ENCODE results near the gene FSCN2.
"Not testable (repeated sequence)": the region's sequence is repeated elsewhere in the genome, so short reads cannot be mapped to it uniquely, and the experiment has no call there.

FSCN2 gene

DNA sequence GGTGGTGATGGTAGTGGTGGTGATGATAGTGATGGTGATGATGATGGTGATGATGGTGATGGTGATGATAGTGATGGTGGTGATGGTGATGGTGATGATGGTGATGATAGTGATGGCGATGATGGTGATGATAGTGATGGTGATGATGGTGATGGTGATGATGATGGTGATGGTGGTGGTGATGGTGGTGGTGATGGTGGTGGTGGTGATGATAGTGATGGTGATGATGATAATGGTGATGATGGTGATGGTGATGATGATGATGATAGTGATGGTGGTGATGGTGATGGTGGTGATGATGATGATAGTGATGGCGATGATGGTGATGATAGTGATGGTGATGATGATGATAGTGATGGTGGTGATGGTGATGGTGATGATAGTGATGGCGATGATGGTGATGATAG, 3.8 kb downstream of the FSCN2 start:
- H3K27me3 ChIP-seq (ENCODE audit: insufficient read depth, low read length, poor library complexity); H3K4me1 ChIP-seq (ENCODE audit: control insufficient read depth, low read depth, low read length); H3K79me1 ChIP-seq (ENCODE audit: low read length); H3K4me2 ChIP-seq (ENCODE audit: low read length); H3K56ac ChIP-seq (ENCODE audit: low read length); H2BK15ac ChIP-seq (replicated peaks; ENCODE audit: low read depth); H4K5ac ChIP-seq (ENCODE audit: low read length); H3K9ac ChIP-seq (ENCODE audit: low read length); H3K79me2 ChIP-seq (ENCODE audit: control insufficient read depth, insufficient read depth, low read length); H3K18ac ChIP-seq (ENCODE audit: low read length); H3K27ac ChIP-seq (ENCODE audit: low read depth, low read length); H3K36me3 ChIP-seq (ENCODE audit: control insufficient read depth, insufficient read depth, low read length); H2BK5ac ChIP-seq (ENCODE audit: low read length); DNase-seq; H3K4me3 ChIP-seq (ENCODE audit: low read length); H4K8ac ChIP-seq (ENCODE audit: low read depth, low read length); H3K23ac ChIP-seq (ENCODE audit: low read length); H3K4ac ChIP-seq (ENCODE audit: low read depth, low read length); H2AK5ac ChIP-seq (ENCODE audit: low read length); H2BK120ac ChIP-seq (ENCODE audit: low read depth, low read length): not testable (repeated sequence)
- WGBS (ENCODE audit: extremely low coverage, insufficient coverage, low lambda C conversion rate) = no CpG with 5 or more reads among the region's 3 CpGs

- no peak overlapping the region for H3K27ac ChIP-seq (ENCODE audit: low read depth, low read length)
These were observed 4.5 kb downstream of the FSCN2 start for GRCh38 chr17:81532490-81533287.

GRCh38 chr17:81533339-81534141, 5.4 kb downstream of the FSCN2 start:
- Histone ChIP-seq H3K56ac (ENCODE audit: low read length) (no peak overlapping the region), H3K79me1 (ENCODE audit: low read length) (no peaks in the 10 kb centered on the region), H3K27ac (ENCODE audit: low read depth, low read length) (no peak overlapping the region), H3K36me3 (ENCODE audit: control insufficient read depth, insufficient read depth, low read length) (no peaks in the 10 kb centered on the region), H3K9ac (ENCODE audit: low read length) (no peak overlapping the region), H3K18ac (ENCODE audit: low read length) (no peak overlapping the region), H4K5ac (ENCODE audit: low read length) (no peak overlapping the region), H2AK5ac (ENCODE audit: low read length) (no peak overlapping the region), H3K79me2 (ENCODE audit: control insufficient read depth, insufficient read depth, low read length) (no peaks in the 10 kb centered on the region), H2BK120ac (ENCODE audit: low read depth, low read length) (no peak overlapping the region), H3K27me3 (ENCODE audit: insufficient read depth, low read length, poor library complexity) (peaks cover 5% of the 10 kb centered on the region), H4K8ac (ENCODE audit: low read depth, low read length) (no peak overlapping the region), H3K4me3 (ENCODE audit: low read length) (no peak overlapping the region), H2BK5ac (ENCODE audit: low read length) (no peak overlapping the region), H3K4me2 (ENCODE audit: low read length) (no peak overlapping the region), H3K4ac (ENCODE audit: low read depth, low read length) (no peak overlapping the region), H3K23ac (ENCODE audit: low read length) (no peak overlapping the region), H3K4me1 (ENCODE audit: control insufficient read depth, low read depth, low read length) (peaks cover 2% of the 10 kb centered on the region), H2BK15ac (replicated peaks; ENCODE audit: low read depth) (no peak overlapping the region)
- WGBS (ENCODE audit: extremely low coverage, insufficient coverage, low lambda C conversion rate) = no CpG with 5 or more reads among the region's 21 CpGs
- DNase-seq = no peak

More at GRCh38 chr17:81532490-81533287, 4.5 kb downstream of the FSCN2 start:
- Histone ChIP-seq H3K4ac (ENCODE audit: low read depth, low read length) (no peak overlapping the region), H4K8ac (ENCODE audit: low read depth, low read length) (no peak overlapping the region), H3K36me3 (ENCODE audit: control insufficient read depth, insufficient read depth, low read length) (no peaks in the 10 kb centered on the region), H3K56ac (ENCODE audit: low read length) (no peak overlapping the region), H3K27me3 (ENCODE audit: insufficient read depth, low read length, poor library complexity) (peaks cover 5% of the 10 kb centered on the region), H2BK120ac (ENCODE audit: low read depth, low read length) (no peak overlapping the region), H3K23ac (ENCODE audit: low read length) (no peak overlapping the region), H3K9ac (ENCODE audit: low read length) (no peak overlapping the region), H3K79me1 (ENCODE audit: low read length) (no peaks in the 10 kb centered on the region), H2BK5ac (ENCODE audit: low read length) (no peak overlapping the region), H2BK15ac (replicated peaks; ENCODE audit: low read depth) (no peak overlapping the region), H2AK5ac (ENCODE audit: low read length) (no peak overlapping the region), H4K5ac (ENCODE audit: low read length) (no peak overlapping the region), H3K4me1 (ENCODE audit: control insufficient read depth, low read depth, low read length) (peaks cover 2% of the 10 kb centered on the region), H3K79me2 (ENCODE audit: control insufficient read depth, insufficient read depth, low read length) (no peaks in the 10 kb centered on the region), H3K4me2 (ENCODE audit: low read length) (no peak overlapping the region), H3K18ac (ENCODE audit: low read length) (no peak overlapping the region), H3K4me3 (ENCODE audit: low read length) (no peak overlapping the region)
- no peak for DNase-seq
- no CpG with 5 or more reads among the region's 11 CpGs for WGBS (ENCODE audit: extremely low coverage, insufficient coverage, low lambda C conversion rate)

DNA sequence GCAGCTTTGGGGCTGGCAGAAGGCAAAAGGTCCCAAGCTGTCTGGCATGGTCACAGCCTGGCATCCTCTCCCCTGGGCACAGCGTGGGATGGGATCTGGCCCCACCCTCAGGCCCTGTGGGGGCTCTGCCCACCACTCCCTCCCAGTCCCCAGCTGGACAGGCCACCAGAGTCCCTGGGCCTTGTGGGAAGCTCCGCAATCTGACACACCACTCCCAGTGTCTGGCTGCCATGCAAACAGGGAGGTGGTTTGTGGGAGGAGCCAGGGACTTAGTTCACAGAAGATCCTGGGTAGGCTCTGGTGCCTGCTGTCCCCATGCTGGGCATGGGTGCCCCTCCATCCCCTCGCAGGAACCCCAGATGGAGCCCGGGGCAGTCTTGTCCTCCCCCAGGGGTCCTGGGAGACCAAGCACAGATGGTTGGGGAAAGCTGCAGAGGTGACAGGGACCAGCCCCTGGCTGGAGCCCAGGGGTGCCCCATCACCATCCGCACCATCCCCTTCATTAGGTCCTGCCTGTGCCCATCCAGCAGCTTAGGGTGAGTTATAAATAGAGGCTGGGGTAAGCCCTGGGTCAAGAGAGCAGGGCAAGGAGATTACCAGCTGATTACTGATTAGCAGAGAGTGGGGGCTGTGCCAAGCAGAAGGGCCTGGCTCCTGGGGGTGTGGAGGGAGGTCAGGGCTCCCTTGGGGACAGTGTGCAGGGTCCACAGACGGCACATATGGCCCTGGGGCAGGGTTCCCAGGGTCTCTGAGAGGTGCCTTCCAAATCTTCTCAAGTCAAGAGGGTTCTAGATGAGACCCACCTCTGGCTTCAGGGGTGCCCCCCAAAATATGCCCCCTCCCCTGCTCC, 6.2 kb downstream of the FSCN2 start:
- no peak overlapping the region for H2AK5ac ChIP-seq (ENCODE audit: low read length)
- peaks cover 2% of the 10 kb centered on the region for H3K4me1 ChIP-seq (ENCODE audit: control insufficient read depth, low read depth, low read length)
- no peak overlapping the region for H3K23ac ChIP-seq (ENCODE audit: low read length)
- H3K27ac ChIP-seq (ENCODE audit: low read depth, low read length) = no peak overlapping the region
- H3K79me2 ChIP-seq (ENCODE audit: control insufficient read depth, insufficient read depth, low read length) = no peaks in the 10 kb centered on the region
- H4K5ac ChIP-seq (ENCODE audit: low read length) = no peak overlapping the region
- no peak for DNase-seq
- H3K4ac ChIP-seq (ENCODE audit: low read depth, low read length) = no peak overlapping the region
- H4K8ac ChIP-seq (ENCODE audit: low read depth, low read length) = no peak overlapping the region
- H3K4me2 ChIP-seq (ENCODE audit: low read length) = no peak overlapping the region
- no peaks in the 10 kb centered on the region for H3K36me3 ChIP-seq (ENCODE audit: control insufficient read depth, insufficient read depth, low read length)
- no CpG with 5 or more reads among the region's 6 CpGs for WGBS (ENCODE audit: extremely low coverage, insufficient coverage, low lambda C conversion rate)
- no peak overlapping the region for H2BK120ac ChIP-seq (ENCODE audit: low read depth, low read length)
- H3K9ac ChIP-seq (ENCODE audit: low read length) = no peak overlapping the region
- no peak overlapping the region for H3K56ac ChIP-seq (ENCODE audit: low read length)
- no peaks in the 10 kb centered on the region for H3K79me1 ChIP-seq (ENCODE audit: low read length)
- H2BK5ac ChIP-seq (ENCODE audit: low read length) = no peak overlapping the region
- peaks cover 5% of the 10 kb centered on the region for H3K27me3 ChIP-seq (ENCODE audit: insufficient read depth, low read length, poor library complexity)
- no peak overlapping the region for H3K18ac ChIP-seq (ENCODE audit: low read length)
- H2BK15ac ChIP-seq (replicated peaks; ENCODE audit: low read depth) = no peak overlapping the region
- no peak overlapping the region for H3K4me3 ChIP-seq (ENCODE audit: low read length)

- H2AK5ac ChIP-seq (ENCODE audit: low read length) = no peak overlapping the region
- H3K23ac ChIP-seq (ENCODE audit: low read length) = no peak overlapping the region
- no peak overlapping the region for H2BK15ac ChIP-seq (replicated peaks; ENCODE audit: low read depth)
- no peak overlapping the region for H3K56ac ChIP-seq (ENCODE audit: low read length)
- H3K4me3 ChIP-seq (ENCODE audit: low read length) = no peak overlapping the region
- DNase-seq = no peak
- no peaks in the 10 kb centered on the region for H3K79me2 ChIP-seq (ENCODE audit: control insufficient read depth, insufficient read depth, low read length)
- H3K27ac ChIP-seq (ENCODE audit: low read depth, low read length) = no peak overlapping the region
- no peak overlapping the region for H3K4ac ChIP-seq (ENCODE audit: low read depth, low read length)
- H2BK120ac ChIP-seq (ENCODE audit: low read depth, low read length) = no peak overlapping the region
- peaks cover 2% of the 10 kb centered on the region for H3K4me1 ChIP-seq (ENCODE audit: control insufficient read depth, low read depth, low read length)
- no CpG with 5 or more reads among the region's 5 CpGs for WGBS (ENCODE audit: extremely low coverage, insufficient coverage, low lambda C conversion rate)
- no peaks in the 10 kb centered on the region for H3K36me3 ChIP-seq (ENCODE audit: control insufficient read depth, insufficient read depth, low read length)
- H2BK5ac ChIP-seq (ENCODE audit: low read length) = no peak overlapping the region
- H3K18ac ChIP-seq (ENCODE audit: low read length) = no peak overlapping the region
- H3K79me1 ChIP-seq (ENCODE audit: low read length) = no peaks in the 10 kb centered on the region
- no peak overlapping the region for H3K9ac ChIP-seq (ENCODE audit: low read length)
- no peak overlapping the region for H4K8ac ChIP-seq (ENCODE audit: low read depth, low read length)
- H3K4me2 ChIP-seq (ENCODE audit: low read length) = no peak overlapping the region
- peaks cover 5% of the 10 kb centered on the region for H3K27me3 ChIP-seq (ENCODE audit: insufficient read depth, low read length, poor library complexity)
- no peak overlapping the region for H4K5ac ChIP-seq (ENCODE audit: low read length)
These were observed 6.8 kb downstream of the FSCN2 start for GRCh38 chr17:81535007-81535328.
